CD4-positive, alpha-beta T cell (primary cell): ENCODE measurements around the gene SHANK3. TPM values are rescaled to one million over a fixed set of nuclear protein-coding genes. Genes with fewer than 3 reads are reported as not detected.
A peak's percentile ranks its signal among the peaks of the same experiment; 100 is the strongest.

Experiments used
- ATAC-seq: fragments of 200-7000 bp; cut with Tn5 transposase; one replicate; pipeline ENCODE4 v1.10.0; 2022; ENCODE audit warnings: mild to moderate bottlenecking; ENCODE audit not compliant: poor library complexity
- CTCF ChIA-PET: fragments of 350-600 bp; sonication (Branson Sonifier 250); formaldehyde crosslinking; loops from one replicate; lab custom pipeline; 2021; ENCODE audit warnings: antibody characterized with exemption, inconsistent platforms; lab: Charles Lee
- POLR2A ChIA-PET: fragments of 350-600 bp; sonication (Branson Sonifier 250); formaldehyde crosslinking; loops from one replicate; lab custom pipeline; 2021; ENCODE audit warnings: antibody characterized with exemption, inconsistent platforms; lab: Charles Lee
- DNase-seq, 14 experiments: peaks; one replicate each; pipeline ENCODE4 v3.0.0-alpha.2; 2013 to 2020; ENCODE audit warnings: mixed read lengths in 2 of 14
- H3K27ac ChIP-seq, 2 donors: one replicate each; pipeline versions ENCODE4 v1.5.1 to v1.7.0; 2013; ENCODE audit warnings: low read length in 2 of 2, low read depth in 1 of 2, mild to moderate bottlenecking in 1 of 2
- H3K27me3 ChIP-seq, 2 experiments: 1 replicate in 1 of 2; 2 replicates in 1 of 2; pipeline versions ENCODE4 v1.6.1 to v1.7.0; 2013; ENCODE audit warnings: low read length in 2 of 2, control low read depth in 1 of 2, mild to moderate bottlenecking in 1 of 2, moderate library complexity in 1 of 2; ENCODE audit not compliant: insufficient read depth in 2 of 2, control insufficient read depth in 1 of 2
- H3K36me3 ChIP-seq: one replicate; pipeline ENCODE4 v1.6.1; 2013; ENCODE audit warnings: low read length, control low read depth; ENCODE audit not compliant: insufficient read depth
- H3K4me1 ChIP-seq: one replicate; pipeline ENCODE4 v1.6.1; 2013; ENCODE audit warnings: low read length, control low read depth; ENCODE audit not compliant: insufficient read depth
- H3K4me3 ChIP-seq: one replicate; pipeline ENCODE4 v1.5.1; 2013; ENCODE audit warnings: mild to moderate bottlenecking, low read length, moderate library complexity
- H3K9me3 ChIP-seq, 2 experiments: 1 replicate in 1 of 2; 2 replicates in 1 of 2; pipeline versions ENCODE4 v1.6.1 to v1.7.0; 2013; ENCODE audit warnings: low read length in 2 of 2, mild to moderate bottlenecking in 2 of 2, control low read depth in 1 of 2, moderate library complexity in 1 of 2; ENCODE audit not compliant: control insufficient read depth in 1 of 2, insufficient read depth in 1 of 2
- H3K27ac Mint-ChIP-seq: one replicate; pipeline ENCODE4 v1.8.0; 2020; ENCODE audit warnings: mixed read lengths
- H3K27me3 Mint-ChIP-seq: one replicate; pipeline ENCODE4 v1.8.0; 2021; ENCODE audit warnings: mixed read lengths
- H3K36me3 Mint-ChIP-seq: one replicate; pipeline ENCODE4 v1.8.0; 2021; ENCODE audit warnings: low read depth, mixed read lengths
- H3K4me1 Mint-ChIP-seq: one replicate; pipeline ENCODE4 v1.8.0; 2021; ENCODE audit warnings: low read depth, mixed read lengths
- H3K4me3 Mint-ChIP-seq: one replicate; pipeline ENCODE4 v1.8.0; 2020; ENCODE audit warnings: mild to moderate bottlenecking, mixed read lengths
- H3K9me3 Mint-ChIP-seq: one replicate; pipeline ENCODE4 v1.8.0; 2020; ENCODE audit warnings: mixed read lengths
- intact Hi-C, 2 experiments: fragments of 100-400 bp; cut with DNase I in 1 of 2; cut with micrococcal nuclease in 1 of 2; formaldehyde crosslinking; loops; one replicate each; pipeline versions ENCODE4 v1.15.1 to v1.9.0; 2023 to 2025; cut with DNase I, micrococcal nuclease
- total RNA-seq, 174 experiments: library from RNA in 2 of 174; stranded (reverse) in 2 of 174; gene quantifications; one replicate each; pipeline ENCODE4 v1.2.3 and lab custom pipeline; 2021 to 2026
- TF ChIP-seq, protein P1 (sequence below): fragments of 200-600 bp; IDR thresholded peaks from one replicate; pipeline ENCODE4 v1.8.0; 2022; ENCODE audit warnings: antibody characterized with exemption, mild to moderate bottlenecking

SHANK3 gene
- total RNA-seq, 2 experiments from 2014 or later, result not detected

DNA sequence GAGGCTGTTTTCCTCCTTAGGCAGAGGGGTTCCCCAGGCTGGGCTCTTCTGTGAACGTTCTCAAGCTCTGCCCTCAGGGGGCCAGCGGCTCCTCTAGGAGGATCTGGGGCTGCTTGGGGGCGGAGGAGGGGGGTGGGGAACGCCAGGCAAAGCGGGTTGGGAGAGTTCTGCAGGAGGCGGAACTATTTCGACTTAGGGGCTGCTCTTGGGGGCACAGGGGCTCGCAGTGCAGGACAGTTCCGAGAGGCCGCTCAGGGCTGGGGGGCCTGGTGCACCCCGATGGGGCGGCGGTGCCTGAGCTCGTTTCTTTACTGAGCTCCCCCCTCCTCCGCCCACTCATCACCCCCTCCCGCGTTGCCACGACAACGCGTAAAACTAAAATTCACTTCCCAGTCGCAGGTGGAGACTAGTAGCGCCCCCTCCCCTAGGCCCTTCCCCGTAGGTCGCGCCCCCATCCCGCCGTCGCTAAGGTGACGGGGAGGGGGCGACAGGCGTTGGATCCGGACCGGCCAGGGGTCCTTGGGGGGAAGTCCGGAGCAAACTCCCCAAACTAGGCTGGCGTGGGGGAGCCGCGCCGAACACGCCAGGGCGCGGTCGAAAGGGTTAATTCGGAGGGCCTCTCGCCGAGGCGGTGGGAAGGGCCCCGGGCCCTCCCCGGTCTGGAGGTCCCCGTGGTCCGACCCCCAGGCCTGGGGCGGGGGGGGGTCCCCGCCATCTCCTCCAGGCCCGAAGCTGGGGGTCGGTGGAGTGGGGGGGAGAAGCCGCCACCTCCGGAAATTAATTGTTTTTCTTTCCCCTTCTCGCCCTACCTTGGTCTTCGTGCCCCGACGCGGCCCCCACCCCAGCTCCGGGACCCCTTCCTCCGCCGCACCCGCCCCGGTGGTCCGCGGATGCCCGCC lies 857 bp downstream of the SHANK3 start:
- TF ChIP-seq, protein P1, sequence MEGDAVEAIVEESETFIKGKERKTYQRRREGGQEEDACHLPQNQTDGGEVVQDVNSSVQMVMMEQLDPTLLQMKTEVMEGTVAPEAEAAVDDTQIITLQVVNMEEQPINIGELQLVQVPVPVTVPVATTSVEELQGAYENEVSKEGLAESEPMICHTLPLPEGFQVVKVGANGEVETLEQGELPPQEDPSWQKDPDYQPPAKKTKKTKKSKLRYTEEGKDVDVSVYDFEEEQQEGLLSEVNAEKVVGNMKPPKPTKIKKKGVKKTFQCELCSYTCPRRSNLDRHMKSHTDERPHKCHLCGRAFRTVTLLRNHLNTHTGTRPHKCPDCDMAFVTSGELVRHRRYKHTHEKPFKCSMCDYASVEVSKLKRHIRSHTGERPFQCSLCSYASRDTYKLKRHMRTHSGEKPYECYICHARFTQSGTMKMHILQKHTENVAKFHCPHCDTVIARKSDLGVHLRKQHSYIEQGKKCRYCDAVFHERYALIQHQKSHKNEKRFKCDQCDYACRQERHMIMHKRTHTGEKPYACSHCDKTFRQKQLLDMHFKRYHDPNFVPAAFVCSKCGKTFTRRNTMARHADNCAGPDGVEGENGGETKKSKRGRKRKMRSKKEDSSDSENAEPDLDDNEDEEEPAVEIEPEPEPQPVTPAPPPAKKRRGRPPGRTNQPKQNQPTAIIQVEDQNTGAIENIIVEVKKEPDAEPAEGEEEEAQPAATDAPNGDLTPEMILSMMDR, result no peak
- H3K27me3 Mint-ChIP-seq, result peaks cover 50% of the 10 kb centered on the region
- no peaks in the 10 kb centered on the region for H3K9me3 Mint-ChIP-seq
- H3K36me3 Mint-ChIP-seq, result no peaks in the 10 kb centered on the region
- DNase-seq (peak in 7 of 14 experiments; percentile 24 to 66 (median 36)), ATAC-seq (peak; percentile 39)
- peaks cover 0 to 18% of the 10 kb centered on the region in 2 experiments for H3K9me3 ChIP-seq
- ChIA-PET POLR2A (interaction anchor here (1.0 kb wide), 1 partner anchor 52 kb away, joined by 5 read pairs; no protein-coding TSS in a partner anchor), CTCF (interaction anchor here (1.4 kb wide), 1 partner anchor 18 kb away, joined by 3 read pairs; no protein-coding TSS in a partner anchor)
- intact Hi-C loops, result no loop called here
- no peaks in the 10 kb centered on the region for H3K36me3 ChIP-seq
- no peak overlapping the region for H3K27ac Mint-ChIP-seq
- H3K27me3 ChIP-seq, result peaks cover 29 to 37% of the 10 kb centered on the region in 2 experiments
- H3K4me3 Mint-ChIP-seq, result peak overlapping the region; percentile 76
- no peak overlapping the region for H3K27ac ChIP-seq
- peaks cover 16% of the 10 kb centered on the region for H3K4me1 Mint-ChIP-seq
- H3K4me1 ChIP-seq, result peaks cover 24% of the 10 kb centered on the region
- H3K4me3 ChIP-seq, result peak overlapping the region; percentile 41

DNA sequence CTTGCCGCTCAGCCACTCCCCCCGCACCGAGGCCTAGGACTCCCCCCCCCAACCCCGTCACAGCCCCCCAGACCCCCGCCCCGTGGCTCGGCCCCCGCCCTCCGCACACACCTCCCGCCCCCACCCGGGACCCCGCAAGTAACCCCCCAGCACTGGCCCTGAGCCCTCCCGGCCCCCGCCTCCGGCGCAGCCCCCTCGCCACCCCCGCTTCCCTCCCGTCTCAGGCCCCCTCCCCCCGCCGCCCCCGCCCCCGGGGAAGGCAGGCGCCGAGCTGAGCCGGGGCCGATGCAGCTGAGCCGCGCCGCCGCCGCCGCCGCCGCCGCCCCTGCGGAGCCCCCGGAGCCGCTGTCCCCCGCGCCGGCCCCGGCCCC lies 1.5 kb downstream of the SHANK3 start:
- Mint-ChIP-seq H3K4me3 (peak overlapping the region; percentile 20), H3K36me3 (no peaks in the 10 kb centered on the region), H3K27me3 (peaks cover 48% of the 10 kb centered on the region), H3K9me3 (no peaks in the 10 kb centered on the region), H3K27ac (no peak overlapping the region), H3K4me1 (peaks cover 16% of the 10 kb centered on the region)
- Histone ChIP-seq H3K36me3 (no peaks in the 10 kb centered on the region), H3K27ac (no peak overlapping the region), H3K4me3 (no peak overlapping the region), H3K9me3 (peaks cover 0 to 18% of the 10 kb centered on the region in 2 experiments), H3K4me1 (peaks cover 24% of the 10 kb centered on the region), H3K27me3 (peaks cover 29 to 37% of the 10 kb centered on the region in 2 experiments)
- DNase-seq (peak in 3 of 14 experiments; percentile 16 to 25 (median 17)), ATAC-seq (no peak)
- ChIA-PET CTCF (interaction anchor here (1.4 kb wide), 1 partner anchor 18 kb away, joined by 3 read pairs; no protein-coding TSS in a partner anchor), POLR2A (interaction anchor here (1.0 kb wide), 1 partner anchor 53 kb away, joined by 5 read pairs; no protein-coding TSS in a partner anchor)
- TF ChIP-seq, protein P1, result no peak
- intact Hi-C loops, result no loop called here

DNA sequence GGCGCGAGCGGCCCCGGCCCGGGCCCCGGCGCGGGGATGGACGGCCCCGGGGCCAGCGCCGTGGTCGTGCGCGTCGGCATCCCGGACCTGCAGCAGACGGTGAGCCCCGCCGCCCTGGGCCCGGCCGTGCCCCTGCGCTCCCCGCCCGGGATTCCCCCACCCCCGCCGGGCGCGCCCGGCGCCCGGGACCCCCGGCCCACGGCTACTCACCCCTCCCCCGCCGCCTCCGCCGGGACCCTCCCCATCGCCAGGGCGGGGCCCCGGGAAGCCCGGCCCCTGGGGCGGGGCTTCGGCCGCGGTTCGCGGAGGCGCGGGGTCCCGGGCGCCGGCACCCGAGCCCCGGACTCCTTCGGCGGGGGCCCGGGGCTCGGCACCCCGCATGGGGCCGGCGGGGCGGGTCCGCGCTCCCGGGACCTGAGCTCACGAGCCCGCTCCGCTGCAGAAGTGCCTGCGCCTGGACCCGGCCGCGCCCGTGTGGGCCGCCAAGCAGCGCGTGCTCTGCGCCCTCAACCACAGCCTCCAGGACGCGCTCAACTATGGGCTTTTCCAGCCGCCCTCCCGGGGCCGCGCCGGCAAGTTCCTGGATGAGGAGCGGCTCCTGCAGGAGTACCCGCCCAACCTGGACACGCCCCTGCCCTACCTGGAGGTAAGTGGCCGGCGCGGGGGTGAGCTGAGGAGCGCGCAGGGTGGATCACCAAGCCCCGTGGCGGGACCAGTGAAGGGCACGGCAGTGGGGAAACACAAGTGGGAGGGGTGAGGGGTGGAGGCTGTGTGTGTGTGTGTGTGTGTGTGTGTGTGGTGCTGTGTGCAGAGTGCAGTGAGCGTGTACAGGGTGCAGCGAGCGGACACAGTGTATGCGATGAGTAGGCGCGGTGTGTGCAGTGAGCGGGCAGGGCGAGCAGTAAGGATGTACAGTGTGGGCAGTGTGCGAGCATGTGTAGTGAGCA lies 2.3 kb downstream of the SHANK3 start:
- H3K36me3 ChIP-seq, result no peaks in the 10 kb centered on the region
- Mint-ChIP-seq H3K9me3 (no peaks in the 10 kb centered on the region), H3K27ac (no peak overlapping the region), H3K27me3 (peaks cover 48% of the 10 kb centered on the region), H3K36me3 (no peaks in the 10 kb centered on the region), H3K4me1 (peaks cover 16% of the 10 kb centered on the region), H3K4me3 (peak overlapping the region; percentile 66)
- H3K9me3 ChIP-seq, result peaks cover 0 to 18% of the 10 kb centered on the region in 2 experiments
- peak; percentile 26 for ATAC-seq
- no peak overlapping the region for H3K27ac ChIP-seq
- H3K4me3 ChIP-seq, result peak overlapping the region; percentile 34
- ChIA-PET POLR2A (no interaction called here), CTCF (interaction anchor here (0.6 to 1.4 kb wide), 2 partner anchors 17 to 872 kb away, joined by 3 read pairs; no protein-coding TSS in a partner anchor)
- TF ChIP-seq, protein P1, result no peak
- intact Hi-C loops, result no loop called here
- peaks cover 24% of the 10 kb centered on the region for H3K4me1 ChIP-seq
- DNase-seq, result peak in 3 of 14 experiments; percentile 15 to 36 (median 35)
- H3K27me3 ChIP-seq, result peaks cover 29 to 35% of the 10 kb centered on the region in 2 experiments
